ENCODE results near the gene AUTS2. TPM values are rescaled to one million over a fixed set of nuclear protein-coding genes. Genes with fewer than 3 reads are reported as not detected.

Gene AUTS2
- total and polyA plus RNA-seq, 2 of the 8 experiments (the other 6 are each of a cell fraction or from before 2014, with no cell fraction given): 25.9 to 101 TPM

- no peak for TF ChIP-seq HDAC6 (IDR thresholded peaks at IDR 0.05; ENCODE audit: low read depth, low read length)
- no peak for TF ChIP-seq TBP (IDR thresholded peaks at IDR 0.05; ENCODE audit: low read depth, low read length)
- no peak for TF ChIP-seq MAX (IDR thresholded peaks at IDR 0.05)
- no peak for TF ChIP-seq NANOG (IDR thresholded peaks at IDR 0.05; ENCODE audit: insufficient read depth, low read depth, low read length, poor library complexity, severe bottlenecking)
Observed at GRCh38 chr7:70540641-70541040, 942.4 kb downstream of the AUTS2 start (continued).
